Measurements from ENCODE around the gene TRNAU1AP.

DNA sequence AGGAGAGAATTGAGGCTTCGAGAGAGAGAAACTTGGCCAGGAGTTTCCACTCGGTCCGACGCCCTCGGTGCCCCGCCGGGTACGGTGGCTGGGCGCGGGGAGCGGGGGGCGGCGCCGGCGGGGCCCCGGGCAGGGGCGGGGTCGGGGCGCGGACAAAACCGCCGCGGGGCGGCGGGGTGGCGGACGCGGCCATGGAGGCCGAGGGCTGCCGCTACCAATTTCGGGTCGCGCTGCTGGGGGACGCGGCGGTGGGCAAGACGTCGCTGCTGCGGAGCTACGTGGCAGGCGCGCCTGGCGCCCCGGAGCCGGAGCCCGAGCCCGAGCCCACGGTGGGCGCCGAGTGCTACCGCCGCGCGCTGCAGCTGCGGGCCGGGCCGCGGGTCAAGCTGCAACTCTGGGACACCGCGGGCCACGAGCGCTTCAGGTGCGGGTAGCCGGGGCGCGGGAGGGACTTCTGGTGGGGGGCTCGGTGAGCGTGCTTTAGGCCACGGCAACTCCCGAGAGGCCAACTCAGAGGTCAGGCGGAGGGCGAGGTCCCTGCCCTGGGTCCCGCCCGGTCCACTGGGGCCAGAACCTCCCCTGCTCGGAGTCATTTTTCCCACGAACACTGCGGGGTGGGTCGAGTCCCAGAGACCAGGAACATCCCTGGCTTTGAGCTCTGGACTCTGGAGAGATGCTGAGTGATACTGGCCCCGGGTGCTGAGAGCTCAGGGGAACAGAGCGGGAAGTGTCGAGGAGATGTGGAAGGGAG is 39.6 kb downstream of the TRNAU1AP start:
- TF ChIP-seq POLR2AphosphoS5 (IDR thresholded peaks at IDR 0.05; ENCODE audit: low read depth, low read length) (no peak), TAF1 (IDR thresholded peaks at IDR 0.05; ENCODE audit: borderline replicate concordance, insufficient read depth, low read length) (no peak)
- TF ChIP-seq, protein P1, sequence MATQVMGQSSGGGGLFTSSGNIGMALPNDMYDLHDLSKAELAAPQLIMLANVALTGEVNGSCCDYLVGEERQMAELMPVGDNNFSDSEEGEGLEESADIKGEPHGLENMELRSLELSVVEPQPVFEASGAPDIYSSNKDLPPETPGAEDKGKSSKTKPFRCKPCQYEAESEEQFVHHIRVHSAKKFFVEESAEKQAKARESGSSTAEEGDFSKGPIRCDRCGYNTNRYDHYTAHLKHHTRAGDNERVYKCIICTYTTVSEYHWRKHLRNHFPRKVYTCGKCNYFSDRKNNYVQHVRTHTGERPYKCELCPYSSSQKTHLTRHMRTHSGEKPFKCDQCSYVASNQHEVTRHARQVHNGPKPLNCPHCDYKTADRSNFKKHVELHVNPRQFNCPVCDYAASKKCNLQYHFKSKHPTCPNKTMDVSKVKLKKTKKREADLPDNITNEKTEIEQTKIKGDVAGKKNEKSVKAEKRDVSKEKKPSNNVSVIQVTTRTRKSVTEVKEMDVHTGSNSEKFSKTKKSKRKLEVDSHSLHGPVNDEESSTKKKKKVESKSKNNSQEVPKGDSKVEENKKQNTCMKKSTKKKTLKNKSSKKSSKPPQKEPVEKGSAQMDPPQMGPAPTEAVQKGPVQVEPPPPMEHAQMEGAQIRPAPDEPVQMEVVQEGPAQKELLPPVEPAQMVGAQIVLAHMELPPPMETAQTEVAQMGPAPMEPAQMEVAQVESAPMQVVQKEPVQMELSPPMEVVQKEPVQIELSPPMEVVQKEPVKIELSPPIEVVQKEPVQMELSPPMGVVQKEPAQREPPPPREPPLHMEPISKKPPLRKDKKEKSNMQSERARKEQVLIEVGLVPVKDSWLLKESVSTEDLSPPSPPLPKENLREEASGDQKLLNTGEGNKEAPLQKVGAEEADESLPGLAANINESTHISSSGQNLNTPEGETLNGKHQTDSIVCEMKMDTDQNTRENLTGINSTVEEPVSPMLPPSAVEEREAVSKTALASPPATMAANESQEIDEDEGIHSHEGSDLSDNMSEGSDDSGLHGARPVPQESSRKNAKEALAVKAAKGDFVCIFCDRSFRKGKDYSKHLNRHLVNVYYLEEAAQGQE (IDR thresholded peaks at IDR 0.05; ENCODE audit: insufficient read depth in 1 of 2, low read depth in 2 of 2, low read length in 2 of 2): no peak

All from PFSK-1 (cell line).